ENCODE measurements around the gene CCL3. TPM values are rescaled to one million over a fixed set of nuclear protein-coding genes. Genes with fewer than 3 reads are reported as not detected.

Gene CCL3
- total and polyA plus RNA-seq, 2 of the 4 experiments (the other 2 are of a cell fraction) = not detected

GRCh38 chr17:36133602-36134236 lies 43.8 kb upstream of the CCL3 start:
- Histone ChIP-seq H3K4me2 (ENCODE audit: low read depth, low read length) (no peak overlapping the region), H3K14ac (replicated peaks; ENCODE audit: low read depth, low read length) (no peak overlapping the region), H3K4ac (ENCODE audit: low read depth, low read length) (no peak overlapping the region), H2BK5ac (ENCODE audit: low read depth, low read length, poor library complexity, severe bottlenecking) (no peak overlapping the region), H2AK9ac (replicated peaks; ENCODE audit: low read depth, low read length, poor library complexity) (no peak overlapping the region), H3K9me3 (ENCODE audit: control insufficient read depth, insufficient read depth, low read length) (no peaks in the 10 kb centered on the region), H3K9me1 (ENCODE audit: insufficient read depth, low read length) (no peaks in the 10 kb centered on the region), H2BK15ac (ENCODE audit: low read depth, low read length) (no peak overlapping the region), H3K18ac (ENCODE audit: low read depth, low read length) (no peak overlapping the region), H3K36me3 (ENCODE audit: control insufficient read depth, insufficient read depth, low read length) (no peaks in the 10 kb centered on the region), H2BK20ac (ENCODE audit: low read depth, low read length) (no peak overlapping the region), H4K8ac (ENCODE audit: low read depth in 2 of 2, low read length in 2 of 2) (no peak overlapping the region), H2AFZ (replicated peaks; ENCODE audit: low read length, poor library complexity) (no peak overlapping the region), H3K4me3 (ENCODE audit: insufficient read depth, low read depth, low read length) (no peak overlapping the region), H3K79me1 (ENCODE audit: low read depth in 1 of 2, low read length in 2 of 2) (no peaks in the 10 kb centered on the region), H3K9ac (ENCODE audit: low read depth, low read length) (no peak overlapping the region), H4K5ac (ENCODE audit: low read depth, low read length) (no peak overlapping the region), H4K20me1 (ENCODE audit: insufficient read depth, low read length) (no peaks in the 10 kb centered on the region), H2AK5ac (ENCODE audit: low read depth, low read length) (no peak overlapping the region), H2BK120ac (ENCODE audit: low read depth, low read length) (no peak overlapping the region), H3K56ac (ENCODE audit: extremely low read depth, insufficient read depth, low read length) (no peak overlapping the region), H3K4me1 (ENCODE audit: control insufficient read depth, insufficient read depth, low read length) (no peaks in the 10 kb centered on the region), H4K91ac (ENCODE audit: insufficient read depth, low read depth, low read length) (no peak overlapping the region), H3K23ac (ENCODE audit: low read depth, low read length) (no peak overlapping the region), H3K27ac (ENCODE audit: insufficient read depth, low read length) (no peak overlapping the region), H3K27me3 (ENCODE audit: control insufficient read depth, insufficient read depth, low read length) (no peaks in the 10 kb centered on the region)
- POLR2A ChIA-PET (ENCODE audit: unreplicated experiment) = no interaction called here
- 0% methylated on average over 1 of the region's 4 CpGs; no CpG with 5 or more reads in 1 of the 2 experiments for WGBS, 2 experiments (ENCODE audit: extremely low coverage in 2 of 2, insufficient read length in 1 of 2)
- ATAC-seq (ENCODE audit: low read depth) = no peak
- dilution Hi-C loops (cut with HindIII; ENCODE audit: low sequenced_read_pairs, unreplicated experiment) (no loop called here), intact Hi-C loops (cut with micrococcal nuclease) (no loop called here), in situ Hi-C loops (cut with MboI; ENCODE audit: low sequenced_read_pairs) (no loop called here)
- DNase-seq = no peak
- CTCF ChIA-PET = interaction anchor here (1.7 kb wide), 1 partner anchor 16 kb away, joined by 5 read pairs; no protein-coding TSS in a partner anchor
- no TSS peak for BruUV-seq (replicated peaks)
- no peak for TF ChIP-seq RAD21 (IDR thresholded peaks at IDR 0.05; ENCODE audit: low read length)
